ENCODE data around the gene CALM3.
"Not testable (repeated sequence)": the region's sequence is repeated elsewhere in the genome, so short reads cannot be mapped to it uniquely, and the experiment has no call there.

CALM3 gene

DNA sequence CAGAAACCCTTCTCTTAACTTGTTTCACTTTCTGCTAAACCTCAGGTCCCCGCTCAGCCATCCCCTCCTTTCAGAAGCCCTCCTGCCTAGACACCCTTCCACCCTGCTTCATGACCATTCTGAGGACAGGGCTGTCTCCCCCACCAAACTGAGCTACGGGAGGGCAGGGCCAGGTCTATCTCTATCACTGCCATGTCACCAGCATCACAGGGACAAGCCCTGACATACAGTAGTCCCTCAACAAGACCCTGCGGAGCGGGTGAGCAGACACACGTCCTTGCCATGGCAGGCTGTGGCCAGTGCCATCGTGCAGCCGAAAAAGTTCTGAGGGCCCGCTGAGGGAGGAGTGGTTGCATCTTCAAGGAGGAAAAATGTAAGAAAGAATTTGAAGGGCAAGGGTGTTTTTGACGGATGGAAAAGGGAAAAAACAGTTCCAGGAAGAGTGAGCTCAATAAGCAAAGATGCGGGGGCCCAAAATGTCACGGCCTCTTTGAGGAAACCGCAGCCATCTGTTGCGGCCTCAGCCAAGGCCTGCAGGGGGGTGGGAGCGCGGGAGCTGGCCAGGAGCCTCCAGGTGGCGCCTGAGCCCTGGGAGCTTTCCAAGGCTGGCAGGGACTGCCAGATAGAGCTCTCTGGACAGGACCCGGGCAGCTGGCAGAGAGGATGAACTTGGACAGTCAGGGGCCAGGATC lies 15.6 kb downstream of the CALM3 start:
- DNase-seq: peak; percentile 47

DNA sequence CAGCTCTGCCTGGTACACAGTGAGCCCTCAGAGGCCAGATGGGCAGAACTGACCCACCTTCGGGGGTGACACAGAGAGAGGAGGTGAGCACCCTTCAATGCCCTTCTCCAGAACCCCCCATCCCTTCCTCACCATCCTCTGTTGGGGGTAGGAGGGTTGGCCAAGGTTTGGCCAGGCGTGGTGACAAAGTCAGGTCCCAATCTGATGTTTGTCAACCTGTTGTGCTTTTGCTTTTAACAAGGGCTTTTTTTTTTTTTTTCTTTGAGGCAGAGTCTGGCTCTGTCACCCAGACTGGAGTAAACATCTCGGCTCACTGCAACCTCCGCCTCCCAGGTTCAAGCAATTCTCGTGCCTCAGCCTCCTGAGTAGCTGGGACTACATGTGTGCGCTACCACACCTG lies 16.5 kb downstream of the CALM3 start:
- no peak for DNase-seq

DNA sequence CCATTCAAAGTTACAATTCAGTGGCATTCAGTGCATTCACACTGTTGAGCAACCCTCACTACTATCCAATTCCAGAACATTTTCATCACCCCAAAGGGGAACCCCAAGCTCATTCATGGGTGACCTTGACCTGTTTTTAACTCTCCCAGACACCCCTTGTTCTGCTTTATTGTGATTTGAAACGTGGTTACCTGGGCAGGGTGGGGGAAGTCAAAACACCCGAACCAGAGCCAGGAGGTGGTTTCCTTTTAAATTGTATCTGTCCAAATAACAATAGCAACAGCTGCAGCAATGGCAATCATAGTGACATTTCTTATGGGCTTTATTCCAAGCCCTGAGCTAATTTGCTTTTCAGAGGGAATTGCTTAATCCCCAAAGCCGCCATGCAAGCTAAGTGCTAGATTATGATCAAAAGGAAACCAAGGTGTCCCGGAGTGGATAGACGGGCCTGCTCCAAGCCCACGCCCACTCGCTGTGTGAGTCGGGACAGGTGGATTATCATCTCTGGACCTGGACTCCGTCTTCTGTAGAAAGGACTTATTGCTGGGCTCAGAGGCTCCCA lies 17.6 kb downstream of the CALM3 start:
- no peak for DNase-seq

DNA sequence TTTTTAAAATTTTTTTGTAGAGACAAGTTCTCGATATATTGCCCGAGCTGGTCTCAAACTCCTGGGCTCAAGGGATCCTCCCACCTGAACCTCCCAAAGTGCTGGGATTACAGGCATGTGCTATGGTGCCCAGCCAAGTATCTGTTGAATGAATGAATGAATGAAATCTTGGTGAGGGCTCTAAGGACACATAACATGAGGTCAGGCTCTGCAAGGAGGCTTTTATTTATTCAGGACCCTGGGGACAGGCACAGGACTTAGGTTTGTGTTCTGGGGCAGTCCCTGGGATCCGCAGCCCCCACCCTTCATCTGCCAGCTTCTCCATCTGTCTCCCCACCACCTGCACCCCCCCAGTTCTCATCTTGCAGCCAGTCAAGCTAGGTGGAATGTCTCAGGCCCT lies 19.1 kb downstream of the CALM3 start:
- DNase-seq: no peak

DNA sequence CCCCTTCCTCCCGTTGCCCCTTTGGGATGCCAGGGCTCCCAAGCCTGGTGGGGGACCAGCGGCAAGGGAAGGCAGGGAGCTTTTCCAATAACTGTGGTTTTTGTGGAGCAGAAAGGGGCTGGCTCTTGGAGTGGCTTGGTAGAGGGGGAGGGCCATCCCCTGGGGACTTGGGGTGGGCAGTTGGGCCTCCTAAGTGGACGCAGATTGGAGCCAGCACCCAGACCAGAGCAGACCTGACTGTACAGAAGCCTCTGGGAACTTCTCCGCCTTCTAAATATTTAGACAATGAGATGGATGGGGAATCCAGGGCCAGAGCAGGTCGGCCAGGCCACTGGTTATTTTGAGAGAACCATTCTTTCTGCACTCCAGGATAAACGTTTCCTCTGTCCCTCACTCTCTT lies 19.6 kb downstream of the CALM3 start:
- DNase-seq: no peak

DNA sequence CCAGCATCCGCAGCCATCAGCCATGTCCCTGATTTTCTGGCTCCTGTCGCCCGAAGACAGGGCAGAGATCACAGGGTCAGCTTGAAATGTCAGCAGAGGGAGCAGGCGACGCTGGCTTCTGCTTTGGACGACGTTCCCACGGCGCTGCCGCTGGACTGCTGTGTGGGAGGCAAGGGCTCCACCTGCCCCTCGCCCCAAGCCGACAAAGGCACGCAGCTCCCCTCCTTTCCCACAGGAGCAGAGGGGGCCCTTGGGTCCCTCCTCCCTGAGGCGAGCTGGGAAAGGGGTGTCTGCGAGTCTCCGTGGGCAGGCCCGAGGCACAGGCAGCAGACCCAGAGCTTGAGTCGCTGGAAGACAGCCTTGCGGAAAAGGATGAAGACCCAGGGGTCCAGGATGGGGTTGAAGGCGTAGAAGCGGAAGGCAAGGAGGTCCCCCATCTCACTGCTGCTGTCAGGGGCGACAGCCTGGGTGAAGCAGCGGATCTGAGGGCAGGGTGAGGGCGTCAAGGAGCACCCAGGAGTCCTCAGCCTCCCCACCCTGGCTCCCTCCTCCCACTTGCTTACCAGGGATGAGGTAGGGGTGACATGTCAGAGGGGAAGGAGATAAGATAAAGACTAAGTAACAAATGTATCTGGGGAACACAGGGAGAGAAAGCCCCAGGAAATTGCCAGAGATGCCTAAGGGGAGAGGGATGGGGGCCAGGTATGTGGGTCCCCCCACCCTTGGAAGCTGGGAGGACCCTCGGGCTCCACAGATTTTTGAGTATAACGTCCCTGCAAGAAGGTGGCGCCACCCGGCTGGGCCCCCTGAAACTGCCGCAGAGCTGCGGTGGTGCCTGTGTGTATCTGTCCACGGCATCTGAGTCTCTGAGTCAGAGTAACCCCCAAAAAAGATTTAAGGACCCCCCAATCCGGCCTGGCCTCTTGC lies 20.3 kb downstream of the CALM3 start:
- no peak for DNase-seq

DNA sequence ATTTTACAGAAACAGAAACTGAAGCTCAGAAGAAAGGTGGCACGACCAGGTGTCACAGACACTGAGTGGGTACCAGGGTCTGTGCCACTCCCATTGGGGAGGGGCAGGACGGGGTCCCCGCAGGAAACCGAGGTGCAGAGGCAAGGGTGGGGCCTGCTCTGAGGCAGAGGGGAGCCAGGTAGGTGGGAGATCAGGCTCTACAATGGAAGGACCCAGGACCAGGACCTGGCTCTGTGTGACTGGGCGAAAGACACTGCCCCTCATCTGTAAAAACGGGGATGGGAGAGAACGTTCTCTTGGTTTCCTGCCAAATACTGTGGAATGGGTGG lies 21.0 kb downstream of the CALM3 start:
- DNase-seq: no peak

DNA sequence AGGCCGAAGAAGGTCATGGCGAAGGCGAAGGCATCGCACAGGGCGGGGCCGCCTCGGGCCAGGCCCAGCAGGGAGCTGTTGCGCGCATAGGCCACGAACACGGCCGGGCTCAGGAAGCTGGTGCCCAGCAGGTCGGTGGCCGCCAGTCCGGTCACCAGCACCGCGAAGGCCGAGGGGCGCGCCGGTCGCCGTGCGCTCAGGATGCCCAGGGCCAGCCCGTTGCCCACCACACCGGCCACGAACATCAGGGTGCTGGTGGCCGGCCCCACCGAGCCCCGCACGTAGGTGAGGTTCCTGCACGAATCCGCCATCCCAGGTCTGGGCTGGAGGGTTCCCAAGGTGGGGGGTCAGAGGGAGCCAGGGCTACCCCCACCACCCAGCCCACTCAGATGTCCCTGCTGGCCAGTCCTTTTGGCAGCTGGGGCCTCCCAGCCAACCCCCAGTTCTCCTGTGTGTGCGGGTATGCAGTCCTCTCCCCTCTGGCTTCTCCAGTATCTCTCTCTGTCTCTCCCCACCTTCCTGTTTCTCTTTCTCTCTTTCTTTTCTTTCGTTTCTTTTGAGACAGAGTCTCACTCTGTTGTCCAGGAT lies 22.9 kb downstream of the CALM3 start:
- no peak for DNase-seq

DNA sequence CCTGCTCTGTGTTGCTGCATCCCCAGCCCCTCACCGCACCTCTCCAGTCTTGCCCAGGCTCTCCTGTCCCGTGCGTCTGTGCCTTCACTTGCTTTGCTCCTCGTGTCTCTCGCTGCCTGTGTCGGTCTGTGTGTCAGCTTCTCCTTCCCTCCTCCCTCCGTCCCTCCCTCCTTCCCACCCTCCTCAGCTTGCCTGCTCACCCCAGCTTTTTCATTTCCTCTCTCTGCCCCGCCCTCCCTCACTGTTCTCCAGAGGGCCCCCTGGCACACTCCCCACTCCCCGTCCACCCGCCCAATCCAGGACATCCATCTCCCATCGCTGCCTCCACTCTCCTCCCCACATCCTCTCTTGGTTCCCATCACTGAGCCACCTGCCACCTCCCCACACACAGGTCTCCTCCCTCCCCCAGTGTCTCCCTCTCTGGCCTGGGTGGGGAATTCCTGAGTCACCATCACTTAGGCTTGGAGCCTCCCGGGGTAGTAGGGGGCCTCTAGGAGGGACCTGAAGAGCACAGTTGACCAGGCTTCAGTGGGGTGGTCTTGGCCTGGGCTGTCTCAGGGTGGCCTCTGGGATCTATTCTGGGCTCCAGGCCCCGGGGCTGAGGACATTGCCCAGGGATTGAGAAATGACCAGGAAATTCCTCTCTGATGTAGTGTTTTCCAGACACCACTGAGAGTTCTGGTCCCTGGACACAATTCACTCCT lies 24.0 kb downstream of the CALM3 start, which contains the start of gene PTGIR:
Gene PTGIR (minus strand): TSS at position 132 of the 704 bp plus-strand sequence. CDS start 864 bp downstream, outside the sequence.
- no peak for DNase-seq

DNA sequence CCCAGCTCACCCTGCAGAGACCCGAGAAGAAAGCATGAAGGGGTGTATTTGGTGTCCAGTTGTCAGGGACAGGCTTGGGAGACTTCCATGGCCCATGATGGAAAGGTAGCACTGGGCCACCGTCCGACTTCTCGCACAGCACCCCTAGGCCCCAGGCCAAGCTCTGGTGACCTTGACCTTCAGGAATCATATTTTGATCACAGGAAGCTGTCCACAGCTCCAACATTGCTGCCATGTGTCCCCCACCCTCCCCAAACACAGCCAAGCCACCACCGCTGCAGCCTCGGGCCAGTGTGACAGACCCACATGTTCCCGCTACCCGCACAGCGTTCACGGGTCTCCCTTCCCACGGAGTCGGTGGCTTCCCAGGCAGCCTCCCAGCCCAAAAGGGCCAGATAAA lies 24.6 kb downstream of the CALM3 start:
- no peak for DNase-seq

DNA sequence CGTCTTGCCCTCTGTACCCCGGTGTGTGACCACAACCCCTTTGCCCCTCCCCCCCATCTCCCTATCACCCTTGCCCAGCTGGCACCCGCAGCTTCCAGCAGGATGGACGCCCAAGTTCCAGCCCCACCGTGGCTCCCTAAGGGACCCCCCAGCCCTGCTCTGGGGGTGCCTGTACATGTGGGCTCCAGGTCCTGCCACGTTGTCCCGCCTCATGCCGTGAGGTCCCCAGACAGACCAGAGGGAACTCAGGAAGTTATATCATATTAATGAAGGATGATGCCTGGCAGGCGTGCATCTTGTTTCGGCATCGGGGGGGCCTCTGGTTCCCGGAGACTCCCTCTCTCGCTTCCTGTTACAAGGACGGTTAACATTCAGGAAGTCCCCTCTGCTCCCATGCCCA lies 25.3 kb downstream of the CALM3 start:
- no peak for DNase-seq

DNA sequence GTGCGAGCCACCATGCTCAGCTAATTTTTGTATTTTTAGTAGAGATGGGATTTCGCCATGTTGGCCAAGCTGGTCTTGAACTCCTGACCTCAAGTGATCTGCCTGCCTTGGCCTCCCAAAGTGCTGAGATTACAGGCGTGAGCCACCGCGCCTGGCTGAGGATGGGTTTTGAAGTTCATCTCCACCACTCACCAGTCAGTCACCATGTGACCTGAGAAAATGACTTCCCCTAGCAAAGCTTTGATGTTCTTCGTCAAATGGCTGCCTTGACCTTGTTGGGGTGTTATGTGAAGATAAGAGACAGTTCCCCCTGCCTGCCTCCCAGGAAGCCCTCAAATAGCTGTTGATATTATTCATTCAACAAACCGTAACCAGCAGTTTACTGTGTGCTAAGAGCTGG lies 27.8 kb downstream of the CALM3 start:
- not testable (repeated sequence) for DNase-seq

DNA sequence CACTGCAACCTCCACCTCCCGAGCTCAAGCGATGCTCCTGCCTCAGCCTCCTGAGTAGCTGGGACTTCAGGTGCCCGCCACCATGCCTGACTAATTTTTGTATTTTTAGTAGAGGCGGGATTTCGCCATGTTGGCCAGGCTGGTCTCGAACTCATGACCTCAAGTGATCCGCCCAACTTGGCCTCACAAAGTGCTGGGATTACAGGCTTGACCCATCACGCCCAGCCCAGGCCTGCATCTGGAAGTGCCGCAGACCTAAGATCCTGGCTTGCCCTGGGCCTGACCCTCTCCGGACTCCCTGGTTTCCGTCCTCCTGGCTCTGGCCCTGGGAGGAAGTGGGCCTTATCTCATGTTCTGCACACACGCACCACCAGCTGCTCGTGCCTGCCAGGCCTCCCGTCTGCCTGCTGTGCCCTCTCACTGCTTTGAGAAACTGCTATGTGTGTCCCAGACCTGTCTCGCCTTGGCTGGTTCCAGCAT lies 28.5 kb downstream of the CALM3 start:
- no peak for DNase-seq

DNA sequence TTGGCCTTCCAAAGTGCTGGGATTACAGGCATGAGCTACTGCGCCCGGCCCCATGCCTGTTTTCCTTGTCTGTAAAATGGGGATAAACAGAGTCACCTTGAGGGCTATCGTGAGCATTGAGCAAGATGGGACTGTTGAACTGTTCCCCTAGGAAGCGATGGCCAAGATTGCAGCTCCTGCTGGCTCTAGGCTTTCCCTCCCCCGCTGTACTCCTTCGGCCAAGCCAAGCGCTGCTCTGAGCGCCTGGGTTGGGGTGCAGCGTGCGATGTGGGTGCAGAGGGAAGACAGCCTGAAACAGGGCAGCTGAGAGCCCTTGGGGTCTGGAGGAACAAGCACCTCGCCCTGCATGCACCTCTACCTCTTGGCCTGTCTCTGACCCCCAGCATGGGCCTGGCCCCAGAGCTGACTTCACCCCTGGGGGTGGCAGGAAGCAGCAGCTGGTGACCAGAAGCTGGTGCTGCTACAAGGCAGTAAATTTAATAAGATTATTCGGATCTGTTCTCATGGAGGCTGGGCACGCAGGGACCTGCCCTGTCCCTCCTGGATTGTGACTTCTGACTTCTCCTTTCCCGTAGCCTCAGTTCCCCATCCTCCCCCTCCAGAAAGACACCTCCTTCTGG lies 29.6 kb downstream of the CALM3 start:
- no peak for DNase-seq

DNA sequence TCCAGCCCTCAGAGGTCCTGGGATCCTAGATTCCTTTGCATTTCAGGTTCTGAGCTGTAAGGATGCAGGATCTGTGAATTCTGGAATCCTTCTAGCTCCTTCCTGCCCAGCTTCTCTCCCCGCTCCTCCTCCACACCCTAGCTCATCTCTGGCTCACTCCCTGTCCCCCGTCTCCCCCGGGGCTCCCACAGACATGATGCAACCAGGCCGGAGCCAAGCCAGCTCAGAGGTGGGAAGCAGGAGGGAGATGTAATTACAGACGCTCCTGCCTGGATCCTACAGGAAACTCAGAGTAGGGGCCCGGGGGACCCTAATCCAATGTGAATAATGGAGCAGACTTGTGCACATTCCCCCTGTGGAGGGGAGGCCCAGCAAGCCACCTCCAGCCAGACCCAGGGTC lies 30.4 kb downstream of the CALM3 start:
- DNase-seq: no peak

DNA sequence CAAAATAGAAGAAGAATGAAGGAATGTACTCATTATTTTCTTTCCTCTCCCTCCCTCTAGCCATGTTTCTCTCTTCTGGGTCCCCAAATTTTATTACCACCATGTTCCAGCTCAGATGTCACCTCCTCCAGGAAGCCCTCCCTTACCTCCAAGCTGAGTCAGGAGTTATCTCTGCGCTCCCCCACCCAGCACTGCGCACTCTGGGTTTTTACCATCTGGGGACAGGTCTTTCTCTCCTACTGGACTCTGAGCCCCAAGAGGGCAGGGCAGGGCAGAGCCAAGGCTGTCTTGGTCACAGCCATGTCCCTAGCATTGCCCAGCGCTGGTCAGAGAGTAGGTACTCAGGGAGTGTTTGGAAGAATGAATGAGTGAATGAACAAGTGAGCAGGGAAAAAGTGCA lies 32.0 kb downstream of the CALM3 start:
- no peak for DNase-seq

DNA sequence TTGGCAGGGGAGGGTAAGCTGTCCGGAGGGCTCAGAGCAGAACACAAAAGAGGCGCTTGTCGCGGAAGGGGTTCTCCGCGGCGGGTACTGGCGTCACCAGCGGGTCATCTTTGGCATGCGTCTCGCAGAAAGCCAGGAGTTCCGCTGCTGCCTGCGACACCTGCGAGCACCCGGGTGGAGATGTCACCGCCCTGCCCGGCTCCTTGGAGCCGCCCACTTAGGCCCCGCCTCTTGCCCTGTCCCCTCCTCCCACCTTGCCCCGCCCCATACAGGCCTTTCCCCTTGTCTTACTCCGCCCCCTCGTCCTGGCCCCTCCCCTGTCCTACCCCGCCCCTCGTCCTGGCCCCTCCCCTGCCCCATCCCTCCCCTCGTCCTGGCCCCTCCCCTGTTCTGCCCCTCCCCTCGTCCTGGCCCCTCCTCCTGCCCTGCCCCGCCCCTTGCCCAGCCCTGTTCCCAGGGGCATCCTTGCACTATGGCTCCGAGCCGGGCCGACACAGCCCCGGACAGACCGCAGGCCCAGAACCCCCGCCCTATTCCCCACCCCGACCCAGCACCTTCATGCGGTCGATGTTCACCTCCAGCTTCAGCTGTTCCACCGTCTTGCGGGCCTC lies 33.0 kb downstream of the CALM3 start:
- peak; percentile 96 for DNase-seq

DNA sequence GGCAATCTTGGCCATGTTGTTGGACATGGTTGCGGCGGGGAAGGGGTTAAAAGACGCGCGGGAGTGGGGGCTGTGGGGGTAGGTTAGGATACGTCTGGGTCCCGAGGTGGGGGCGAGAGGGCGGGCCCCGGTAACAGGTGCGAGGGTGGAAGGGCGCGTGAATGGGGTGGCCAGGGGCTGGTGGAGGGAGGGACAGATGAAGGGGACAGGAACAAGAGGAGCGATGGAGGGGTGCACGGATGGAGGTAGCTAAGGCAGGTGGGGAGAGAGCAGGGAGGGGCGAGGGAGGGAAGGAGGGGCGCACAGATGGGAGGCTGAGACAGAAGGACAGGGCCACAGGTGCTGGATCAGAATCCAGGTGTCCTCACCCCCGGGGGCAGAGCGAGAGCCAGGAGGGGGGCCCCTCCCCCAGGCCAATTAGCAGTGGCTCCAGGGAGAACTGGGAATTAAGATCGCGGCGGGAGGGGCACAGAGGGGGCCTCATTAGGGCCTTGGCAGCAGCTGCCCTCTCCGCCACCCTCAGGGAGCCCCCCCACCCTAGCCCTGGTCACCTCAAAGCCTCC lies 33.6 kb downstream of the CALM3 start:
- no peak for DNase-seq

DNA sequence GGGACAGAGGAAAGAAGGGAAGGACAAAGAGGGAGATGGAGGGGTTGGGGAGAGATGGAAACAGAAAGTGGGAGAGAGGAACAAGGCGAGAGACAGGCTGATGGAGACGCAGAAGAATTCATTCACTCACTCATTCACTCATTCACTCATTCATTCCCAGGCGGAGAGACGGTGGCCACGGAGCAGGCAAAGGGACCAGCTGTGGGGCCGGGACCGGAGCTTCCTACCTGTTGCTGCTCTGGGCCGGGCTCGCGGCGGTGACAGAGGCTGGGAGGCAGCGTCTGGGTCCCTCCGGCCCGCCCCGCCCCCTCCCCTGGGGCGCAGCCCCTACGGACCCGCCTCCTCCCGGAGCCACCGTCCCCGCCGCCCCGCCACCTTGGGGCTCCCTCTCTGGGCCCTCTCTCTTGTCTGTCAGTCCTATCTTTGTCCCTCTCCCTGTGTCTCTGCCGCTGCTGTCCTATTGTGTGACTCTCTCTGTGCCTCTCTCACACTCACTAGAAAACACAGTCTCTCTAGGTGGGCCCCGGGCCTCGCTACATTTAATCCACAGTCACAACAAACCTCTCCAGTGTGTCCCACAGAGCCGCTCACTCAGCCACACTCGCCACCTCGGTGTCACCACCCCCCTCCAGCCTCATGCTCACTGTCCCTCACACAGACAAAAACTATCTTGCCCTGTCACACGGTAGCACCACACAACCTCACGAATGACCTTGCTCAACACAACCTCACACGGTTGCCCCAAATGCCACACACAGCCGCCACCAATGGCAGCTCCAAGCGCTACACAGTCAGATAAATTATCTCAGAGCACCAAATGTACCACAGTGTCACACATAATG lies 35.0 kb downstream of the CALM3 start, which contains the start of gene GNG8:
Gene GNG8 (minus strand): TSS at position 283 of the 842 bp plus-strand sequence. CDS start 1,520 bp downstream, outside the sequence.
- DNase-seq: no peak

DNA sequence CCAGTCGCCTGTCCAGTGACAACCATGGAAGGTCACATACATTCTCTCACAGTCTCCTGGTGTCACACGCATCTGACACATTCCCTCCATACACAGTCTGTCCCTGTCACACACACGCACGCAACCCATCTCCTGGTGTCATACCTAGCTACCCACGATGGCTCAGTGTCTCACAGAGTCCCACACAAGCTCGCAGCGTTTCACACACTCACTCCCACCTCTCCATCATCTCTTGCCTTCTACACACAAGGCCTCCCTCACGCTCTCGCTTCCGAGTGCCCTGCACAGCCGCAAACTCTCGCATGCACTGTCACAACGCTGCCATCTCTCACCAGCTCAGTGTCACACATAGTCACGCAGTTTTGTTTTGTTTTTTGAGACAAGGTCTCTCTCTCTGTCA lies 36.1 kb downstream of the CALM3 start:
- no peak for DNase-seq
